PC-9 (cell line): ENCODE measurements around the gene ARID5B.

Experiments used
- CTCF ChIP-seq: fragments of 200-600 bp; sonication (generic); conservative IDR thresholded peaks from 2 replicates; pipeline ENCODE4 v1.6.1; 2017; ENCODE audit warnings: mixed run types, antibody characterized with exemption, mild to moderate bottlenecking, moderate library complexity
- EZH2 ChIP-seq: fragments of 200-600 bp; sonication (generic); IDR thresholded peaks from 2 replicates; pipeline ENCODE4 v1.8.0; 2017; ENCODE audit warnings: antibody characterized with exemption, low read depth

GRCh38 chr10:62040881-62041280, 139.4 kb downstream of the ARID5B start:
- no peak for TF ChIP-seq EZH2
- TF ChIP-seq CTCF: no peak
